ENCODE measurements around the gene MYG1.

DNA sequence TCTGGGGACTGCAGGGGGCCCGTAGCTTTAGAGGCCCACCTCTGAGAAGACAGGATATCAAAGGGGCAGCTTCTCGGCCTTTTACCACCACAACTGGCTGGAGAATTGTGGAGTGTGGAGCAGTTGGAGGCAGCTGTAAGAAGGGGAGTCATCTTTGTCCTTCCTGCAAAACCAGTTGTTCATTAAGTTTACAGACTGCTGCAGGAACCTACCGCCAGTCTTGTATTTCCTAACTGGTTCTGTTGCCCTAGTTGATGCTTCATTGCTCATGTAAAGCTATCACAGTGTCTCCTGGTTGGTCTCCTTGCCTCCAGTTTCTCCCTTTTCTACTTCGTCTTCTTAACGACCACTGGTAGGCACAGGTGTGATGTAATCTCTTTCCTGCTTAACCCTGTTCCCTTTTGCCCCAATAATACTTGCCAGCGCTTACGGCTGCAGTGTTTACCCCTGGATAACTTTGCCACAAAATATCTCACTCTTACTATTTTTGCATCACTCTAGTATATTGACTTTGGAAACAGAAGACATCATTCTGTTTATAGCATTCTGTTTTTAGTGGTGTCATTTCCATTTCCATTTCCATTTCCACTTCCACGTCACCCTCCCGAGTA is 19.5 kb upstream of the MYG1 start:
- TF ChIP-seq, protein P1, sequence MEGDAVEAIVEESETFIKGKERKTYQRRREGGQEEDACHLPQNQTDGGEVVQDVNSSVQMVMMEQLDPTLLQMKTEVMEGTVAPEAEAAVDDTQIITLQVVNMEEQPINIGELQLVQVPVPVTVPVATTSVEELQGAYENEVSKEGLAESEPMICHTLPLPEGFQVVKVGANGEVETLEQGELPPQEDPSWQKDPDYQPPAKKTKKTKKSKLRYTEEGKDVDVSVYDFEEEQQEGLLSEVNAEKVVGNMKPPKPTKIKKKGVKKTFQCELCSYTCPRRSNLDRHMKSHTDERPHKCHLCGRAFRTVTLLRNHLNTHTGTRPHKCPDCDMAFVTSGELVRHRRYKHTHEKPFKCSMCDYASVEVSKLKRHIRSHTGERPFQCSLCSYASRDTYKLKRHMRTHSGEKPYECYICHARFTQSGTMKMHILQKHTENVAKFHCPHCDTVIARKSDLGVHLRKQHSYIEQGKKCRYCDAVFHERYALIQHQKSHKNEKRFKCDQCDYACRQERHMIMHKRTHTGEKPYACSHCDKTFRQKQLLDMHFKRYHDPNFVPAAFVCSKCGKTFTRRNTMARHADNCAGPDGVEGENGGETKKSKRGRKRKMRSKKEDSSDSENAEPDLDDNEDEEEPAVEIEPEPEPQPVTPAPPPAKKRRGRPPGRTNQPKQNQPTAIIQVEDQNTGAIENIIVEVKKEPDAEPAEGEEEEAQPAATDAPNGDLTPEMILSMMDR (IDR thresholded peaks at IDR 0.05) = no peak
- TF ChIP-seq POLR2A (IDR thresholded peaks at IDR 0.05; ENCODE audit: low read depth) (no peak), EP300 (IDR thresholded peaks at IDR 0.05) (no peak)
